GM19463 (cell line): Measurements from ENCODE around the gene ZNF335.
A peak's percentile ranks its signal among the peaks of the same experiment; 100 is the strongest.
"Not testable (repeated sequence)": the region's sequence is repeated elsewhere in the genome, so short reads cannot be mapped to it uniquely, and the experiment has no call there.

Source experiments
- ATAC-seq: cut with Tn5 transposase; IDR thresholded peaks from one replicate; pipeline ENCODE4 v1.9.1; 2021; ENCODE audit warnings: mild to moderate bottlenecking, moderate library complexity; ENCODE audit not compliant: unreplicated experiment

The ZNF335 gene

DNA sequence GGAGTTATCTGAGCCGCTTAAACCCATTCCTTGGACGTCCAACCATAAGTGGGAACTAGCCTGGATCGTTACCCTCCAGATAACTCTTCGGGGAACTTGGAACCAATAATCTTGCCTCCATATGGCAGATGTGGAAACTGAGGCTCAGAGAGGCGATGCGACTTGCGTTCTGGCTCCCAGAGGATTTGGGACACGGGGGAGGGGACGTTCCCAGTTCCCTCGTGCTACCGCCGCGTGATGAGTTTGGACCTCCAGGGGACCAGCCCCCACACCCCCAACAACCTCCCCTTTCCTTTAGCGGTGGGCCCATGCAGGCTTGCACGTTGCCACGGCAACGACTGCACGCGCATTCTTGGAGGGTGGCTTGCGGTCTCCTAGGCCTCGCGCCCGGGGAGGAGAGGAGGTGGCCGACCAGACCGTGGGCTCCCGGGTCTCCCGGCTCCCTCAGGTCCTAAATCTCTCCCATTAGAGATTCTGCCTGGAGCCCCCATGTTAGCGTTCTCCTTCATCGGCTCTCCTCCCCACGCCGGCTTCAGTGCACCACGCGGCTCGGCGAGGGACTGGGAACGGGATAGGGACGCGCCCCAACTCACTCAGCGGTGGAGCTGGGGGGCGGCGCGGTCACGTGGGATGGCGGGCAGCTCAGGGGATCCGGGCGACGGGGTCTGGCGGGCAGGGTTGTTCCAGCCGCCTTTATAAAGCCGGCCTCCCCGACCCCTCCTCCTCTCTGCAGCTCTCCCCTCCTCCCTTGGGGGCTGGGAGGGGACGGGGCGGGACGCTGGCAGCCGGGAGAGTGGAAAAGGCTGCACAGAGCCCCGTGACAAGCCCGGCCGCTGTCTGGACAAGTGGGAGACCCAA, 60.3 kb downstream of the ZNF335 start, which contains the start of gene PLTP:
PLTP (minus strand) TSS at position 670 of the 858 bp plus-strand sequence. CDS start 703 bp downstream, outside the sequence.
- no peak for ATAC-seq

- ATAC-seq, result peak; percentile 85
Measured at GRCh38 chr20:45910670-45911485, 61.1 kb downstream of the ZNF335 start.

- no peak for ATAC-seq
Measured at GRCh38 chr20:45909817-45910669, 62.0 kb downstream of the ZNF335 start.

GRCh38 chr20:45909336-45909808, 62.6 kb downstream of the ZNF335 start:
- ATAC-seq, result no peak

- no peak for ATAC-seq
Measured at GRCh38 chr20:45908084-45908483, 63.9 kb downstream of the ZNF335 start.

DNA sequence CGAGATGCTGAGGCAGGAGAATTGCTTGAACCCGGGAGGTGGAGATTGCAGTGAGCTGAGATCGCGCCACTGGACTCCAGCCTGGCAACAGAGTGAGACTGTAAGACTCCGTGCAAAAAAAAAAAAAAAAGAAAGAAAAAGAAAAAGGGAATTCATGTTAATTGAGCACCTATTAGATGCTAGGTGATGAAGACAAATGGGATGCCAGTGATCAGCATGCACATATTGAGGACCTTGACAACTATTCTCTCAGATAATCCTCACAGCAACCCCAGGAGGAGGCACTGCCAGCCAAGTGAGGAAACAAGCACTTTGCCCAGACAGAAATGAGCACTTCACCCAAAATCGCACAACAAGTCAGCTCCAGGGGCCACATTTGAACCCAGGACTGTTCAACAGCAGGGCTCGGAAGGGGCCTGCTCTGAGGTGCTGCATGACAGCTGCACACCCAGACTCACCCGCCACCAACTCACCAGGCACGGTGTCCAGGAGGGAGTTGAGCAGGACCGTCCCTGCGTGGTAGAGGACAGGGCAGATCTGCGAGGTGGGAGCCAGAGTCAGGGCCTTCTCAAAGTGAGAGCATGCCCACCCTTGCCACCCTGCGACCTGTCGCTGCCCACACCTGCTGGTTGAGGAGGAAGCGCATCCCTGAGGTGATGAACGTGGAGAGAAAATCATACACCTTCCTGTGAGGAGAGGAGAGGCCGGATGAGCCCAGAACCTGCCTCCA, 64.6 kb downstream of the ZNF335 start:
- ATAC-seq, result no peak

- ATAC-seq, result no peak
Measured at GRCh38 chr20:45905505-45906079, 66.4 kb downstream of the ZNF335 start.

DNA sequence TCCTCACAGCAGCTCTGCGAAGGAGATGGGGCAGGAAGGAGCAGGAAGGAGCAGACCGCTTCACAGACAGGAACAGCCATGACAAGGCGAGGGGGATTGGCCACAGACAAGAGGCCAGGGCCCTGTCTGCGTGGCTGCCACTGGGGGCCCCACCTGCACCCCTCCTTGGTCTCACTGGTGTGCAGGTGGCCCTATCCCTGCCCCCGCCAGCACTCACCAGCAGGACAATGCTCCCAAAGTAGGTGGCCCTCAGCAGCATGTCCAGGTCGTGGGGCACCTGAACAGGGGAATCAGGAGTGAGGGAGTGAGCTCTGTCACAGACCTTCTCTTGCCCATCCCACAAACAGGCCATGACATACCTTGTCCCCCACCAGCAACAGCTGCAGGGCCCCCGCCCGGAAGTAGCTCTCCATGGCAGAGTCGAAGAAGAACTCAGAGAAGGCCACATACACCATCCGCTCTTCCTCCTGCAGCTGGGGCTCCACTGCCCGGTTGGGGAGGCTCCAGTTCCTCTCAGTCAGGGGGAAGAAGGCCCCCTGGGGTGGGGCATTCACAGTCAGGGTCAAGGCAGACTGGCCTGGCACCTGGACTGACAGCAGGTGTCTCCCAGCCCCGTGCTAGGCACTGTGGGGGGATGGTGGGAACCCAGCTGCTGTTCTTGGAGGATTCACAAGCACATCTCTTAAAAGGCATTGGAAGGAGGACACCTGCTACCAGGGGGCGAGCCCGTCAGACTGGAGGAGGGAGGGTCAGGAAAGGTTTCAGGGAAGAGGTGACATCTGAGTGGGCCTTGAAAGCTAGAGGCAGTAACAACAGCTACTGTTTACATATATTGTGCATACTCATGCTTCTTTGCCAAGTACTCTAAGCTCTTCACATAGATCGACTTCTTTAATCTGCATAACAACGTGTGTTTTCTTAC, 67.2 kb downstream of the ZNF335 start:
- ATAC-seq, result no peak

DNA sequence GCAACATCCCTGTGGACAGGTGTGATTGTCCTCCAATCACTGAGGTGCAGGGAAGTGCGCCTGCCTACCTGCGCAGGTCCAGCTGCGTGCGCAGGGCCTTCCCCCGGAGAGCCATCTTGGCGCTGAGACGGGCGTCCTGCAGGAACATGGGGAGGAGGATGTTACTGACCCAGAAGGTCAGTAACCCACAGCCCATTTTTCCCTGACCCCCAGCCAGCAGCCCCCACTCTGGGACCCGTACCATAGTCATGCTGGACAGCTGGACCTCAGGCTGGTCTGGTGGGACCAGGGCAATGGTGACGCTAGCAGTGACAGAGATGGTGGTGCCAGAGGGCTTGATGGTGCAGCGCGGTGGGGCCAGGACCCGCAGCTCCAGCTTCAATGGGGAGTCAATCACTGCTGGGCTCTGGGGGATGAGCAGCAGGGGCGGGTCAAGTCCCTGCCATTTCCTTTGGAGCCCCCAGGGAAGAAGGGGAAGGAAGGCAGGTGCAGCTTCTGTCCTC, 69.8 kb downstream of the ZNF335 start:
- no peak for ATAC-seq

DNA sequence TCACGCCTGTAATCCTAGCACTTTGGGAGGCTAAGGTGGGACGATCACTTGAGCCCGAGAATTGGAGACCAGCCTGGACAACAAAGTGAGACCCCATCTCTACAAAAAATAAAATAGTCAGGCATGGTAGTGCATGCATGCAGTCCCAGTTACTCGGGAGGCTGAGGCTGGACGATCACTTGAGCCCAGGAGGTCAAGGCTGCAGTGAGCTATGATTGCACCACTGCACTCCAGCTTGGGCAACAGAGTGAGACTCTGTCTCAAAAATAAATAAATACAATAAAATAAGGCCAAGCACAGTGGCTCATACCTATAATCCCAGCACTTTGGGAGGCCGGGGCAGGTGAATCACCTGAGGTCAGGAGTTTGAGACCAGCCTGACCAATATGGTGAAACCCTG, 70.7 kb downstream of the ZNF335 start:
- not testable (repeated sequence) for ATAC-seq

GRCh38 chr20:45899046-45899835, 72.8 kb downstream of the ZNF335 start:
- ATAC-seq, result no peak
